Activated CD4-positive, alpha-beta T cell treated with anti-CD3 and anti-CD28 coated beads for 36 hours (primary cell): ENCODE data around the gene TBRG4. TPM values are rescaled to one million over a fixed set of nuclear protein-coding genes. Genes with fewer than 3 reads are reported as not detected.

ENCODE experiments used
- ATAC-seq: fragments of 200-7000 bp; cut with Tn5 transposase; one replicate; pipeline ENCODE4 v1.10.0; 2021; ENCODE audit warnings: mild to moderate bottlenecking, moderate library complexity
- CTCF ChIA-PET: fragments of 350-600 bp; sonication (Branson Sonifier 250); formaldehyde crosslinking; loops from one replicate; lab custom pipeline; 2021; ENCODE audit warnings: antibody characterized with exemption; lab: Charles Lee
- POLR2A ChIA-PET: fragments of 350-600 bp; sonication (Branson Sonifier 250); formaldehyde crosslinking; loops from one replicate; lab custom pipeline; 2021; ENCODE audit warnings: antibody characterized with exemption, inconsistent platforms; lab: Charles Lee
- DNase-seq: peaks from one replicate; pipeline ENCODE4 v3.0.0-alpha.2; 2020
- H3K27ac Mint-ChIP-seq: one replicate; pipeline ENCODE4 v1.8.0; 2021; ENCODE audit warnings: mixed read lengths
- H3K27me3 Mint-ChIP-seq: one replicate; pipeline ENCODE4 v1.8.0; 2021; ENCODE audit warnings: mixed read lengths
- H3K36me3 Mint-ChIP-seq: one replicate; pipeline ENCODE4 v1.8.0; 2021; ENCODE audit warnings: low read depth, mixed read lengths
- H3K4me1 Mint-ChIP-seq: one replicate; pipeline ENCODE4 v1.8.0; 2021; ENCODE audit warnings: mixed read lengths
- H3K4me3 Mint-ChIP-seq: one replicate; pipeline ENCODE4 v1.8.0; 2021; ENCODE audit warnings: mild to moderate bottlenecking, moderate library complexity, mixed read lengths
- H3K9me3 Mint-ChIP-seq: one replicate; pipeline ENCODE4 v1.8.0; 2021; ENCODE audit warnings: low read depth, mixed read lengths
- intact Hi-C, 2 experiments: fragments of 100-400 bp; cut with DNase I in 1 of 2; cut with micrococcal nuclease in 1 of 2; formaldehyde crosslinking; loops; one replicate each; pipeline versions ENCODE4 v1.14.2 to v1.15.1; 2022 to 2024; cut with DNase I, micrococcal nuclease
- total RNA-seq, 2 experiments: library from RNA; stranded (reverse); gene quantifications; one replicate each; pipeline ENCODE4 v1.2.3, GENCODE V29; 2021

The TBRG4 gene
- total RNA-seq, 2 experiments from 2014 or later: 158 to 163 TPM

DNA sequence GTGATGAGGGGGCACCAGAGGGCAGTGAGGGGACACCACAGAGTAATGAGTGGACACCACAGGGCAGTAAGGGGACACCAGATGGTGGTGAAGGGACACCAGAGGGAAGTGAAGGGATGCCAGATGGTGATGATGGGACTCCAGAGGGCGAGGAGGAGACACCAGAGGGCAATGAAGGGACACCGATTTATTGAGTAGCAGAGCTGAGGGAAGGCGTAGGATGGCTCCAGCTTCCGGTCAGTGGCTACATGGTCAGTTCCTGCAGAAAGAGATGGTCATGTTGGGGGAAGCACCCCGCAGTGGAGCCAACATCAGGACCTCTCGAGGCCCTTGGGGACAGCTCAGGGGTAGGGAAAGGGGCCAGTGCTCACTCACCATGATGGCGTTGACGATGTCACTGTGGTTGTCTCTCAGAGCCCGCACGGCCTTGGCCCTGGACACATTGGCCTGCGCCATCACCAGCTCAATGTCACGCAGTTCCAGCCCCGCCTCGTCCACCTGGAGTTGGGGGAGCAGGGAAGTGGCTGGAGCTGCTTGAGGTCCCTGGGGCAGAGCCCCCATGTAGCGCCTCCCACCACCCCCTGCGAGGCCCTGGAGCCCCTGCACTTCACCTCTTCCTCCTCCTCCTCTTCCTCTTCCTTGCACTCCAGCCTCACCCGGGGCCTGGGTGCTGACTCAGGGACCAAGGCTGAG is 31.1 kb downstream of the TBRG4 start:
- Mint-ChIP-seq H3K4me3 (no peak overlapping the region), H3K9me3 (no peaks in the 10 kb centered on the region), H3K27me3 (no peaks in the 10 kb centered on the region), H3K36me3 (peaks cover 7% of the 10 kb centered on the region), H3K4me1 (no peaks in the 10 kb centered on the region), H3K27ac (no peak overlapping the region)
- intact Hi-C loops: no loop called here
- peak; percentile 27 for ATAC-seq
- ChIA-PET CTCF (no interaction called here), POLR2A (interaction anchor here (0.6 kb wide), 1 partner anchor 101 kb away, joined by 3 read pairs; no protein-coding TSS in a partner anchor)
- no peak for DNase-seq

DNA sequence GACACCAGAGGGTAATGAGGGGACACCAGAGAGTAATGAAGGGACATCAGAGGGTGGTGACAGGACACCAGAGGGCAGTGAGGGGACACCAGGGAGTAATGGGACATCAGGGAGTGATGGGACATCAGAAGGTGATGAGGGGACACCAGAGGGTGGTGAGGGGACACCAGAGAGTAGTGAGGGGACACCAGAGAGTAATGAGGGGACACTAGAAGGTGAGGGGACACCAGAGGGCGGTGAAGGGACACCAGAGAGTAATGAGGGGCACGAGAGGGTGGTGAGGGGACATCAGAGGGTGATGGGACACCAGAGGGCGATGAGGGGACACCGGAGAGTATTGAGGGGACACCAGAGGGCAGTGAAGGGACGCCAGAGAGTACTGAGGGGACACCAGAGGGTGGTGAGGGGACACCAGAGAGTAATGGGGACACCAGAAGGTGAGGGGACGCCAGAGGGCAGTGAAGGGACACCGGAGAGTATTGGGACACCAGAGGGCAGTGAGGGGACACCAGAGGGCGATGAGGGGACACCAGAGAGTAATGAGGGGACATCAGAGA is 33.3 kb downstream of the TBRG4 start:
- ATAC-seq (no peak), DNase-seq (no peak)
- ChIA-PET POLR2A (no interaction called here), CTCF (no interaction called here)
- no peak overlapping the region for H3K27ac Mint-ChIP-seq
- H3K9me3 Mint-ChIP-seq: no peaks in the 10 kb centered on the region
- H3K36me3 Mint-ChIP-seq: peaks cover 23% of the 10 kb centered on the region
- intact Hi-C loops: no loop called here
- no peaks in the 10 kb centered on the region for H3K27me3 Mint-ChIP-seq
- no peaks in the 10 kb centered on the region for H3K4me1 Mint-ChIP-seq
- H3K4me3 Mint-ChIP-seq: no peak overlapping the region

DNA sequence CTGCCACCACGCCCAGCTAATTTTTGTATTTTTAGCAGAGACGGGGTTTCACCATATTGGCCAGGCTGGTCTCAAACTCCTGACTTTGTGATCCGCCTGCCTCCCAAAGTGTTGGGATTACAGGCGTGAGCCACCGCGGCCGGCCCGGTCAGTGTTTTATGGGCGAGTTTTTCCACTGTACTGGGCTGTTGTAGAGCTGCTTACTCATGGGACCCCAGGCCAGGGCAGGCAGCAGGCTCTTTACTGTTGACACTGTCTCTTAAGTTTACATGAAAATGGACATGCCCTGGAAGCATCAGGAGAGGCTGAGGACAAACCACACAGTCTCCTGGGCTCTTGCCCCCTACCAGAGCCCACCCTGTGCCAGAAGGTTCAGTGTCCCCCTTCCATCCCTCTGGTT is 33.9 kb downstream of the TBRG4 start:
- Mint-ChIP-seq H3K4me3 (no peak overlapping the region), H3K4me1 (no peaks in the 10 kb centered on the region), H3K27me3 (no peaks in the 10 kb centered on the region), H3K27ac (no peak overlapping the region), H3K9me3 (no peaks in the 10 kb centered on the region), H3K36me3 (peaks cover 29% of the 10 kb centered on the region)
- ChIA-PET POLR2A (no interaction called here), CTCF (no interaction called here)
- ATAC-seq: no peak
- intact Hi-C loops: no loop called here
- DNase-seq: no peak

DNA sequence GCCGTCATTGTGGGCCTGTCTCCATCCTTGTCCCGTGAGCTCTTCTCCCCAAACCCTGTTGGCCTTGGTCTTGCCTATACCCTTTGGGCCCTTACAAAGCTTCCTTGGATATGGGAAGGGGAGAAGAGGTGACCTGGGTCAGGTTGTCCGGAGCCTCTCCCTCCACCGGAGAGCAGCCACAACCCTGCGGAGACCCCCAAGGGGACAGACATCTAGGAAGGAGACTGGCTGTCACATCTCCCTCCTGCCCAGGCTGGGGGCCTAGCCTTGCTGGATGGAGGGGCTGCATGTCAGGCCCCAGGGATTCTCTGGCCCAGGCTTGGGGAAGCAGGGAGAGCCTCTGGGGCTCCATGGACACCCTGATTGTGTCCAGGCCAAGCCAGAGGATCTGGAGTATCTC is 34.6 kb downstream of the TBRG4 start:
- no peaks in the 10 kb centered on the region for H3K9me3 Mint-ChIP-seq
- H3K27ac Mint-ChIP-seq: no peak overlapping the region
- POLR2A ChIA-PET: no interaction called here
- H3K4me1 Mint-ChIP-seq: no peaks in the 10 kb centered on the region
- intact Hi-C loops: no loop called here
- peaks cover 29% of the 10 kb centered on the region for H3K36me3 Mint-ChIP-seq
- no peak for DNase-seq
- CTCF ChIA-PET: no interaction called here
- ATAC-seq: no peak
- H3K4me3 Mint-ChIP-seq: no peak overlapping the region
- no peaks in the 10 kb centered on the region for H3K27me3 Mint-ChIP-seq

DNA sequence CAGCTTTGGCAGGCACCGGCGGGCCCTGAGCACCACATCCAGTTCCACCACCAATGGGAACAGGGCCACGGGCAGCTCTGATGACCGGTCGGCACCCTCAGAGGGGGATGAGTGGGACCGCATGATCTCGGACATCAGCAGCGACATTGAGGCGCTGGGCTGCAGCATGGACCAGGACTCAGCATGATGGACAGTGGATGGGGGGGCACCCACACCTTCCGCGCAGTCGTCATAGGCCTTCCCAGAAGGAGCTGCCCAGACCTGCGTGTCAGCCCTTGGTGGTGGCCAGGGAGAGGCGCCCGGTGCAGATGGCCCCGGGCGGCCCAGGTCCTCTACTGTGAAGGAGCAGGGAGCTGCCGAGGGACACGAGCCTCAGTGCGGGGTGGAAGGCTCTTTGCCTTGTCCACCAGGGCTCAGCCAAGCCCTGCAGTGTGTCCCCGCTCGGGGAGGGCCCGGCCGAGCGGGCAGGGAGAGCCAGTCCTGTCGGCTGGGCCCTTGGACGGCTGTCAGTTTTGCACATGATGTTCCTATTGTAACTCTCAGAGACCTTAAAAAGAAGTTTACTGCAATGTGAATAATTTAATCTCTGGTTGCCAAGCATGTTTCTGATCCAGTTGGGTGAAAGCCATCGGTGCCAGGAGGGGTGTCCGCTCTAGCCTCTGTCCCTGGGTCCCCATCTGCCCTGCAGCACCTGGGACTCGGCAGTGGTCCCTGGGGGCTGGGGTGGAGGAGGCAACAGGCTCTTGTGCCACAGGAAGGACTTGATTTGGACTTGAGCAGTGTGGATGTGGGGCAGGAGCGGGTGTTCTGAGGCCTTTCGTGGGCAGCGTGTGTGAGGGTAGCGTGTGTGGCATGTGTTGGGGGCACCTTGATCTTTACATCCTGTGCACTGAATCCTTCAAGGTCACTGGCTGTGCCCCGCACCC is 35.4 kb downstream of the TBRG4 start:
- Mint-ChIP-seq H3K4me1 (no peaks in the 10 kb centered on the region), H3K36me3 (peaks cover 29% of the 10 kb centered on the region), H3K27me3 (no peaks in the 10 kb centered on the region), H3K4me3 (no peak overlapping the region), H3K9me3 (no peaks in the 10 kb centered on the region), H3K27ac (no peak overlapping the region)
- ChIA-PET POLR2A (no interaction called here), CTCF (no interaction called here)
- intact Hi-C loops: no loop called here
- DNase-seq (no peak), ATAC-seq (no peak)

DNA sequence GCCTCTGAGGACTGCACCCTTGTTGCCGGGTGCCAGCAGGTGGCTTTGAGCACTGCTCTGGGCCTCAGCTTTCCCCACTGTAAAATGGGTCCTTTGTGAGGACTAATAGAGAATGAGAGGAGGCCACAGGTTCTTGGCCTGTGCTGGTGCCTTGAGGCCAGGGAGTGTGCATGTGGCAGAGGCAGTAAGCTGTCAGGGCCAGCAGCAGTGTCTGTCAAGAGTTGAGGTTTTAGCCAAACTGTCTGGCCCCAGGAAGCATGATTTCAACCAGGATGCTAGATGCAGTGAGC is 36.2 kb downstream of the TBRG4 start:
- DNase-seq (no peak), ATAC-seq (no peak)
- H3K36me3 Mint-ChIP-seq: peaks cover 31% of the 10 kb centered on the region
- intact Hi-C loops: no loop called here
- no peak overlapping the region for H3K27ac Mint-ChIP-seq
- ChIA-PET POLR2A (no interaction called here), CTCF (no interaction called here)
- no peaks in the 10 kb centered on the region for H3K4me1 Mint-ChIP-seq
- H3K9me3 Mint-ChIP-seq: no peaks in the 10 kb centered on the region
- H3K4me3 Mint-ChIP-seq: no peak overlapping the region
- H3K27me3 Mint-ChIP-seq: no peaks in the 10 kb centered on the region

DNA sequence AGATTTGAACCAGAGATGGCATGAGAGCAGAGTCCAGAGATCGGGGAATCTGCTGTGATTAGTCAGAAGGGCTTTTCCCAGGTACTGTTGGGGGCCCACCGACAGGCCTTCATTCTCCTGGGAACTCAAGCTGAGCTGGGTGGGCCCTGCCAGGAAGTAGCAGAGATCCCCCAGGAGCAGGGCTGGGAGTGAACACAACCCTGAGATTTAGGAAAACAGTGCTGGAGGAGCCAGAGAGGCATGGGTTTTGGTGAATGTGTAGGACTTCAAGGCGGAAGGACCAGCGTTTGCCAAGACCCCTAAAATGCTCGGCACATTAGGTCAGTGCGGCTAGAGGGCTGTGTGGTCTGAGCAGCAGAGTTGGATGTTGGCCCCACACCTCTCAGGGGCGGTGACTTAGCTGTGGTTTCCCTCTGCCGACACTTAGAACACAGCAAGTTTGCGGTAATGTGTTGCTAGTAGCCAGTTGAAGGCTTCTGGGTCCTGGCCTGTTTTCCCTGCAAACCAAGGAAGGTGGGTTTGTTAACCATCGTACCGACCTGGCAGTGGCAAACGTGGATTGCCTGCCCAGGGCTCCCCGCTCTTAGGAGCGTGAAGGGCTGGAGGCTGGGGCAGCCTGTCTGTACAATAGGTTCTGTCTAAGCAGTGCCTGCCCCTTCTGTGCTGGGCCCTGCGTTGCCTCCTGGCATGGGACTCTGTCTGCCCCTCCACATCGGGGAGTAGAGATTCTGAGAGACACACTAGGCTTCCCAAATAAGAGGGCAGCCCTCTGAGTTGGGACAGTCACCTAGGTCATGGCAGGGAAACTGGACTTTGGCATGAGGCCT is 36.8 kb downstream of the TBRG4 start:
- H3K4me1 Mint-ChIP-seq: no peaks in the 10 kb centered on the region
- ChIA-PET CTCF (interaction anchor here (0.8 kb wide), 1 partner anchor 499 kb away, joined by 3 read pairs; no protein-coding TSS in a partner anchor), POLR2A (no interaction called here)
- no peak overlapping the region for H3K4me3 Mint-ChIP-seq
- DNase-seq (no peak), ATAC-seq (no peak)
- intact Hi-C loops: no loop called here
- peaks cover 36% of the 10 kb centered on the region for H3K36me3 Mint-ChIP-seq
- no peaks in the 10 kb centered on the region for H3K27me3 Mint-ChIP-seq
- H3K9me3 Mint-ChIP-seq: no peaks in the 10 kb centered on the region
- H3K27ac Mint-ChIP-seq: peak overlapping the region; percentile 63

DNA sequence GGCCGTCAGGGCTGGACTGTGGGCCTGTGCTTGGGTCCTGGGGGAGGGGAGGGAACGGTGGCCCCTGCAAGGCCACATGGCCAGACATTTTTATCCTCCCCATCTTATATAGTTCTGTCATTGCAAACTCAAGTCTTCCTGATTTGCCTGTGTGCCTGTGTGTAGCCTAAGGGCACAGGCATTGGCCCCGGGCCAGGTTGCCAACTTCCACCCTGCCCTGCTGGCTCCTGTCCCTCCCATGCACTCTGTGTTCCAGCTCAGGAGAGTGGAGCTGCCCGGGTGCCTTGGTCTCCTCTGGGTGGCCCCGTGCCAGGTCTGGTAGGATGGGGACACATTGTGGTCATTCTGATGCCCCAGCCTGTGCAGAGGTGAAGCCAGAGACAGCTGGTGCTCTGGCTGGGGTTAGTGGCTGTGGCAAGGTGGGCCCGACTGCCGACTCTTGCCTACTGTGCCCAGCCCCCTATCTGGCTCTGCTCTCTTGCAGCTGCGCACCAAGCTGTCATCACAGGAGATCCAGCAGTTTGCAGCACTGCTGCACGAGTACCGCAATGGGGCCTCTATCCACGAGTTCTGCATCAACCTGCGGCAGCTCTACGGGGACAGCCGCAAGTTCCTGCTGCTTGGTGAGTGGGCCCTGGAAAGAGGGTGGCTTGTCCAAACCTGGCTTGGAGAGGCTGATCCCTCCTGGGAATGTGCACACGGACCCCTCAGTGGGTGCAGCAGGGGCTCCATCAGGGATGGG is 37.5 kb downstream of the TBRG4 start:
- no peak overlapping the region for H3K4me3 Mint-ChIP-seq
- DNase-seq (no peak), ATAC-seq (no peak)
- intact Hi-C loops: no loop called here
- H3K27ac Mint-ChIP-seq: peak overlapping the region; percentile 63
- ChIA-PET CTCF (interaction anchor here (0.8 kb wide), 1 partner anchor 498 kb away, joined by 3 read pairs; no protein-coding TSS in a partner anchor), POLR2A (no interaction called here)
- H3K4me1 Mint-ChIP-seq: no peaks in the 10 kb centered on the region
- peaks cover 43% of the 10 kb centered on the region for H3K36me3 Mint-ChIP-seq
- H3K27me3 Mint-ChIP-seq: no peaks in the 10 kb centered on the region
- no peaks in the 10 kb centered on the region for H3K9me3 Mint-ChIP-seq

DNA sequence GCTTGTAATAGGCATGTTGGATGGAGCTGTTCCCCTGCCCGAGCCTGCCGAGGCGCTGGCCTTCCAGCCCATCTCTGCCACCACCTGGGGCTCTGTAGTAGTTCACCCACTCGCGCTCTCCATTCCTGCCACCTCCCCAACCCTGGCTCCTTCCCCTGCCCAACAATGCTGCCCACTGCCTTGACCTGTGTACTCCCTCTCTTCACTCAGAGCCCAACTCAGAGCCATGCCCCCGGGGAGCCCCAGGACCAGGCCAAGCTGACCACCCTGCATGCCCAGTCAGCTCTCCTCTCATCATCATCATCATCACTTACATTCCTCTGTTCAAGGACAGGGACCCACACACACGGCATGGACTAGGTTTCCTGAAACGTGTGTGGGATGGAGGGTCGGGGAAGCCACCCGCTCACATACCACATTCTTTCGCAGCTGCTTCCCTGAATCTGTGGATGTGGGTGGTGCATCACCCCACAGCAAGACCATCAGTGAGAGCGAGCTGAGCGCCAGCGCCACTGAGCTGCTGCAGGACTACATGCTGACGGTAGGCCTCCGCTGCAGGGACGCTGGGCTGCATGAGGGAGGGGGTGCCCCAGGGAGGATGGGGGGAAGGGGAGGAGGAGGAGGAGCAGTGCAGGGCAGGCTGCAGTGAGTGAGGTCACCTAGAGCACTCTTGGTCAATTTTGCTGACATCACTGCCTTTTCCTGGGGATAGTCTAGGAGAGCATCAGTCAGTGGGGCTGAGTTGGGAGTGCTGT is 38.3 kb downstream of the TBRG4 start:
- peak overlapping the region; percentile 25 for H3K27ac Mint-ChIP-seq
- no peaks in the 10 kb centered on the region for H3K4me1 Mint-ChIP-seq
- POLR2A ChIA-PET: no interaction called here
- no peak for ATAC-seq
- H3K4me3 Mint-ChIP-seq: no peak overlapping the region
- DNase-seq: no peak
- no peaks in the 10 kb centered on the region for H3K27me3 Mint-ChIP-seq
- no peaks in the 10 kb centered on the region for H3K9me3 Mint-ChIP-seq
- intact Hi-C loops: no loop called here
- CTCF ChIA-PET: interaction anchor here (0.7 to 1.6 kb wide), 3 partner anchors 32 to 99 kb away, joined by 3 to 6 read pairs (median 3); no protein-coding TSS in a partner anchor
- H3K36me3 Mint-ChIP-seq: peaks cover 49% of the 10 kb centered on the region
